HEK293T (cell line): ENCODE results near the gene BCL2.

Experiments used
- BHLHE40 ChIP-seq: fragments of 450-650 bp; IDR thresholded peaks from 2 replicates; pipeline ENCODE4 v1.6.1; 2016; ENCODE audit warnings: mild to moderate bottlenecking, moderate library complexity, borderline replicate concordance
- ELF4 ChIP-seq: fragments of 450-650 bp; IDR thresholded peaks from 2 replicates; pipeline ENCODE4 v1.6.1; 2017; ENCODE audit warnings: antibody characterized with exemption
- FOXA1 ChIP-seq: fragments of 450-650 bp; IDR thresholded peaks from 2 replicates; pipeline ENCODE4 v1.6.1; 2016; ENCODE audit warnings: mild to moderate bottlenecking
- FOXK2 ChIP-seq: fragments of 450-650 bp; IDR thresholded peaks from 2 replicates; pipeline ENCODE4 v1.6.1; 2016; ENCODE audit warnings: mild to moderate bottlenecking
- FOXM1 ChIP-seq: fragments of 450-650 bp; IDR thresholded peaks from 2 replicates; pipeline ENCODE4 v1.6.1; 2017; ENCODE audit warnings: mild to moderate bottlenecking, borderline replicate concordance
- LEF1 ChIP-seq: fragments of 450-650 bp; IDR thresholded peaks from 2 replicates; pipeline ENCODE4 v1.6.1; 2017; ENCODE audit warnings: mild to moderate bottlenecking, borderline replicate concordance
- NFRKB ChIP-seq: fragments of 450-650 bp; IDR thresholded peaks from 2 replicates; pipeline ENCODE4 v1.6.1; 2016; ENCODE audit warnings: mild to moderate bottlenecking, moderate library complexity
- SUZ12 ChIP-seq: fragments of 450-650 bp; IDR thresholded peaks from 2 replicates; pipeline ENCODE4 v1.6.1; 2016; ENCODE audit warnings: mild to moderate bottlenecking
- TARDBP ChIP-seq: fragments of 450-650 bp; IDR thresholded peaks from 2 replicates; pipeline ENCODE4 v1.6.1; 2016
- ZNF384 ChIP-seq: fragments of 450-650 bp; IDR thresholded peaks from 2 replicates; pipeline ENCODE4 v1.6.1; 2016
- TF ChIP-seq, protein P1 (sequence below): fragments of 450-650 bp; IDR thresholded peaks from 2 replicates; pipeline ENCODE4 v1.6.1; 2016

DNA sequence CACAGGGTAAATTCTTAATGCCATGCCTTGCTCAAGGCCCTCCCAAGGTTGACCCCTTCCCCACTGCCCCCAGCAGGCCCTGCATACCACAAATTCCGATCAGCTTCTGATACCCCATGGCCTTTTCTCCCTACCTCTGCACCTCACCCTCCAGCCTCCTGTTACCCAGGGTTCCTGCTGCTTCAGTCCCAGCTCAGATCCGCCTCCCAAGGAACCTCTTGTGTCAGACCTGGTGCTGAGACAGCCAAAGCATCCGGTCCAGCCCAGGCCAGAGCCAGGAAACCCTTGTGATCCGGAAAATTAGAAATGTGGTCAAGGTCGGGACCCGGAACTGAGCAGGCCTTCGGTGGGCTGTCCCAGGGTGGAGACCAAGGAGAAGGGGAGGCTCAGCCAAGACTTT, 231.3 kb downstream of the BCL2 start:
- TF ChIP-seq BHLHE40 (no peak), NFRKB (no peak), ELF4 (no peak), FOXM1 (no peak), FOXA1 (no peak), ZNF384 (no peak), SUZ12 (no peak), TARDBP (no peak), LEF1 (no peak), FOXK2 (no peak)
- TF ChIP-seq, protein P1, sequence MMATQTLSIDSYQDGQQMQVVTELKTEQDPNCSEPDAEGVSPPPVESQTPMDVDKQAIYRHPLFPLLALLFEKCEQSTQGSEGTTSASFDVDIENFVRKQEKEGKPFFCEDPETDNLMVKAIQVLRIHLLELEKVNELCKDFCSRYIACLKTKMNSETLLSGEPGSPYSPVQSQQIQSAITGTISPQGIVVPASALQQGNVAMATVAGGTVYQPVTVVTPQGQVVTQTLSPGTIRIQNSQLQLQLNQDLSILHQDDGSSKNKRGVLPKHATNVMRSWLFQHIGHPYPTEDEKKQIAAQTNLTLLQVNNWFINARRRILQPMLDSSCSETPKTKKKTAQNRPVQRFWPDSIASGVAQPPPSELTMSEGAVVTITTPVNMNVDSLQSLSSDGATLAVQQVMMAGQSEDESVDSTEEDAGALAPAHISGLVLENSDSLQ: no peak
